Spleen (tissue), 11 donors: ENCODE data around the gene FIS1. TPM values are rescaled to one million over a fixed set of nuclear protein-coding genes. Genes with fewer than 3 reads are reported as not detected.
A peak's percentile ranks its signal among the peaks of the same experiment; 100 is the strongest.

ENCODE experiments used
- DNase-seq: peaks from one replicate; pipeline ENCODE4 v3.0.0-alpha.2; 2020
- H3K27ac ChIP-seq, 8 donors: fragments of 200-600 bp; sonication (generic) in 7 of 8; 1 replicate in 4 of 8; 2 replicates in 4 of 8; pipeline versions ENCODE4 v1.5.0 to v1.8.0; 2016 to 2021; ENCODE audit warnings: inconsistent platforms in 4 of 8, mild to moderate bottlenecking in 4 of 8, moderate library complexity in 1 of 8
- H3K27me3 ChIP-seq, 7 donors: fragments of 200-600 bp; sonication (generic) in 6 of 7; replicated peaks in 1 of 7; 1 replicate in 4 of 7; 2 replicates in 3 of 7; pipeline versions ENCODE4 v1.5.0 to v1.8.0; 2016 to 2021; ENCODE audit warnings: inconsistent platforms in 3 of 7, mild to moderate bottlenecking in 1 of 7
- H3K36me3 ChIP-seq, 6 donors: fragments of 200-600 bp; sonication (generic) in 5 of 6; 1 replicate in 4 of 6; 2 replicates in 2 of 6; pipeline versions ENCODE4 v1.5.0 to v1.8.0; 2016 to 2021; ENCODE audit warnings: inconsistent platforms in 2 of 6
- H3K4me1 ChIP-seq, 6 donors: fragments of 200-600 bp; sonication (generic) in 5 of 6; 1 replicate in 3 of 6; 2 replicates in 3 of 6; pipeline versions ENCODE4 v1.5.0 to v1.8.0; 2016 to 2021; ENCODE audit warnings: inconsistent platforms in 3 of 6
- H3K4me3 ChIP-seq, 8 donors: fragments of 200-600 bp; sonication (generic) in 7 of 8; 1 replicate in 4 of 8; 2 replicates in 4 of 8; pipeline versions ENCODE4 v1.5.0 to v1.8.0; 2016 to 2021; ENCODE audit warnings: inconsistent platforms in 4 of 8, mild to moderate bottlenecking in 4 of 8, moderate library complexity in 2 of 8
- H3K9me3 ChIP-seq, 8 donors: fragments of 200-600 bp; sonication (generic) in 7 of 8; 1 replicate in 4 of 8; 2 replicates in 4 of 8; pipeline versions ENCODE4 v1.5.0 to v1.8.0; 2016 to 2021; ENCODE audit warnings: inconsistent platforms in 4 of 8
- POLR2A ChIP-seq, 3 donors: fragments of 450-650 bp; IDR thresholded peaks; one replicate each; pipeline ENCODE4 v1.5.1; 2017; ENCODE audit warnings: antibody characterized with exemption in 3 of 3, mild to moderate bottlenecking in 1 of 3
- POLR2AphosphoS5 ChIP-seq, 3 donors: sonication (generic); formaldehyde crosslinking; IDR thresholded peaks; one replicate each; pipeline ENCODE4 v1.5.1; 2017; ENCODE audit warnings: antibody characterized with exemption in 3 of 3
- WGBS, 5 donors: extraction: QIAGEN DNeasy Blood & Tissue Kit in 3 of 5; methylation state at CpG; one replicate each; pipeline versions ENCODE4 v1.1.5 to v1.1.7; 2013 to 2018; 5-methylcytosine and 5-hydroxymethylcytosine counted together
- intact Hi-C: fragments of 100-400 bp; cut with DNase I; formaldehyde crosslinking; loops from one replicate; pipeline ENCODE4 v1.15.0; 2023; ENCODE audit warnings: low total_unique reads
- polyA plus RNA-seq, 3 donors: library from polyadenylated mRNA; stranded (reverse); fragments of 200-250 nt; gene quantifications; one replicate each; pipeline ENCODE4 v1.2.1, GENCODE V29; 2013
- total RNA-seq, 7 donors: library from RNA; depleted of rRNA in 3 of 7; stranded (reverse); fragments of >200 nt in 3 of 7; fragmentation: NEBNext Ultra II Directional in 4 of 7; extraction: Animal tissue kit (Norgen Biotek cat#: 25700) in 4 of 7; gene quantifications; one replicate each; pipeline versions ENCODE4 v1.1.0 to v1.2.1, GENCODE V29; 2016 to 2021
- TF ChIP-seq, protein P1 (sequence below), 11 experiments: fragments of 200-600 bp in 7 of 11; fragments of 450-650 bp in 4 of 11; sonication (generic) in 4 of 11; IDR thresholded peaks in 8 of 11; conservative IDR thresholded peaks in 3 of 11; 1 replicate in 7 of 11; 2 replicates in 4 of 11; pipeline versions ENCODE4 v1.4.0 to v1.8.0; 2016 to 2021; ENCODE audit warnings: antibody characterized with exemption in 11 of 11, inconsistent platforms in 4 of 11, mild to moderate bottlenecking in 1 of 11
- donor health status: healthy with polysubstance abuse.
- donor health status: DM: no; HTN: no; CAD: no; lungs with moderate emphysema.
- donor health status: DM: no; HTN: no; CAD: no.
- donor health status: Bipolar disorder and iron deficiency.
- donor health status: healthy.
- donor health status: DM: no; HTN: no; CAD: no.
- donor health status: DM: yes; HTN: yes; CAD: no.

The FIS1 gene
- total and polyA plus RNA-seq, 10 donors = 130 to 250 (median 179) TPM

DNA sequence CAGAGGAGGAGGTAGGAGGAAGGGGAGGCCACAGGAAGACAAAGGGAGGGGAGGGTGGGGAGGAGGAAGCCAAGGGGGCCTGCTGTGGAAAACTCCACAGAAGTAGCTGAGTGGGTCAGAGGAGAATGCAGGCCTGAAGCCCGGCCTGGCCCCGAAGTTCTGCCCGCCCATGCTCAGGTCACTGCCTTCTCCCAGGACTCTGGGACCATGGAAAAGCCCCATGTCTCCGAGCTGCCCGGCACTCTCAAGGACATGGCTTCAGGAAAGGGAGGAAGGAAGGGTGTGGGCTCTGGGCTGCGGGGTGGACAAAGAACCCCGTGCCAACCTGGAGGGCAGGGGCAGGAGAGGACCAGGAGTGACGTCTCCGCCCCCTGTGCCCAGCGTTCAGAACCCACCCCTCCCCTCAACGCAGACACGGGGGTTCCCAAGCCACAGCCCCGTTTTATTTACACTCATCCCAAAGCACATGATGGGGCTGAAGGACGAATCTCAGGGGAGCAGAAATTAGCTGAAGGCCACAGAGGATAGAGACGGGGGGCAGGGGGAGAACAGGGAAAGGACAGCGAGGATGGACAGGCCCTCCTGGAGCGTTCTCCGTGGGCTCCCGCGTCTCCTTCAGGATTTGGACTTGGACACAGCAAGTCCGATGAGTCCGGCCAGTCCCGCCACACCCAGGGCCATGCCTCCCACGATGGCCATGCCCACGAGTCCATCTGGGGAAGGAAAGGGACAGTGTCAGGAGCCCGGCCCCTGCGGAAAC, 5.5 kb downstream of the FIS1 start:
- peak; percentile 81 for DNase-seq
- peaks cover 21 to 95% (median 69%) of the 10 kb centered on the region in 6 donors for H3K4me1 ChIP-seq
- WGBS, 5 donors = 46 to 60% (median 48%) methylated on average over 25 to 27 of the region's 27 CpGs

GRCh38 chr7:101238226-101239182, 6.4 kb downstream of the FIS1 start:
- Histone ChIP-seq H3K4me1 (peaks cover 15 to 87% (median 62%) of the 10 kb centered on the region in 6 donors), H3K4me3 (peak overlapping the region in 3 of 8 donors; percentile 4 to 55 (median 10)), H3K27me3 (no peaks in the 10 kb centered on the region), H3K9me3 (no peaks in the 10 kb centered on the region), H3K36me3 (peaks cover 0 to 85% (median 32%) of the 10 kb centered on the region in 6 donors), H3K27ac (peak overlapping the region; percentile 9 to 99 (median 88))
- TF ChIP-seq, protein P1, sequence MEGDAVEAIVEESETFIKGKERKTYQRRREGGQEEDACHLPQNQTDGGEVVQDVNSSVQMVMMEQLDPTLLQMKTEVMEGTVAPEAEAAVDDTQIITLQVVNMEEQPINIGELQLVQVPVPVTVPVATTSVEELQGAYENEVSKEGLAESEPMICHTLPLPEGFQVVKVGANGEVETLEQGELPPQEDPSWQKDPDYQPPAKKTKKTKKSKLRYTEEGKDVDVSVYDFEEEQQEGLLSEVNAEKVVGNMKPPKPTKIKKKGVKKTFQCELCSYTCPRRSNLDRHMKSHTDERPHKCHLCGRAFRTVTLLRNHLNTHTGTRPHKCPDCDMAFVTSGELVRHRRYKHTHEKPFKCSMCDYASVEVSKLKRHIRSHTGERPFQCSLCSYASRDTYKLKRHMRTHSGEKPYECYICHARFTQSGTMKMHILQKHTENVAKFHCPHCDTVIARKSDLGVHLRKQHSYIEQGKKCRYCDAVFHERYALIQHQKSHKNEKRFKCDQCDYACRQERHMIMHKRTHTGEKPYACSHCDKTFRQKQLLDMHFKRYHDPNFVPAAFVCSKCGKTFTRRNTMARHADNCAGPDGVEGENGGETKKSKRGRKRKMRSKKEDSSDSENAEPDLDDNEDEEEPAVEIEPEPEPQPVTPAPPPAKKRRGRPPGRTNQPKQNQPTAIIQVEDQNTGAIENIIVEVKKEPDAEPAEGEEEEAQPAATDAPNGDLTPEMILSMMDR (IDR thresholded peaks at IDR 0.05 in 8 of 11, conservative IDR thresholded peaks at IDR 0.05 in 3 of 11) = no peak
- TF ChIP-seq POLR2AphosphoS5 (IDR thresholded peaks at IDR 0.05) (no peak), POLR2A (IDR thresholded peaks at IDR 0.05) (no peak)
- intact Hi-C loops = no loop called here
- no peak for DNase-seq
- WGBS, 5 donors = 43 to 61% (median 46%) methylated on average over 18 to 28 of the region's 28 CpGs

More for the DNA sequence above, 5.5 kb downstream of the FIS1 start:
- Histone ChIP-seq H3K36me3 (peaks cover 0 to 80% (median 32%) of the 10 kb centered on the region in 6 donors), H3K9me3 (no peaks in the 10 kb centered on the region), H3K4me3 (peak overlapping the region in 2 of 8 donors; percentile 23 to 43), H3K27me3 (no peaks in the 10 kb centered on the region), H3K27ac (peak overlapping the region; percentile 9 to 99 (median 88))
- intact Hi-C loops = no loop called here
- TF ChIP-seq POLR2AphosphoS5 (IDR thresholded peaks at IDR 0.05) (peak; percentile 69 to 80 (median 75)), POLR2A (IDR thresholded peaks at IDR 0.05) (no peak)

- peaks cover 6 to 84% (median 55%) of the 10 kb centered on the region in 6 donors for H3K4me1 ChIP-seq
- 32 to 40% (median 32%) methylated on average over 16 to 31 of the region's 31 CpGs for WGBS, 5 donors
- TF ChIP-seq POLR2AphosphoS5 (IDR thresholded peaks at IDR 0.05) (peak; percentile 41 to 61 (median 51)), POLR2A (IDR thresholded peaks at IDR 0.05) (no peak)
- peaks cover 0 to 80% (median 32%) of the 10 kb centered on the region in 6 donors for H3K36me3 ChIP-seq
- intact Hi-C loops = no loop called here
- H3K27me3 ChIP-seq = no peaks in the 10 kb centered on the region
- DNase-seq = peak; percentile 67
- peak within 1 kb of the TSS; percentile 9 to 99 (median 88) for H3K27ac ChIP-seq
- H3K9me3 ChIP-seq = no peaks in the 10 kb centered on the region
- H3K4me3 ChIP-seq = peak within 1 kb of the TSS in 5 of 8 donors; percentile 4 to 55 (median 9)
These were observed 7.4 kb downstream of the FIS1 start, which contains the start of gene CLDN15 for GRCh38 chr7:101237206-101238067. Gene CLDN15 (minus strand): TSS chr7:101237802. CDS start chr7:101237581, 221 bp downstream.

DNA sequence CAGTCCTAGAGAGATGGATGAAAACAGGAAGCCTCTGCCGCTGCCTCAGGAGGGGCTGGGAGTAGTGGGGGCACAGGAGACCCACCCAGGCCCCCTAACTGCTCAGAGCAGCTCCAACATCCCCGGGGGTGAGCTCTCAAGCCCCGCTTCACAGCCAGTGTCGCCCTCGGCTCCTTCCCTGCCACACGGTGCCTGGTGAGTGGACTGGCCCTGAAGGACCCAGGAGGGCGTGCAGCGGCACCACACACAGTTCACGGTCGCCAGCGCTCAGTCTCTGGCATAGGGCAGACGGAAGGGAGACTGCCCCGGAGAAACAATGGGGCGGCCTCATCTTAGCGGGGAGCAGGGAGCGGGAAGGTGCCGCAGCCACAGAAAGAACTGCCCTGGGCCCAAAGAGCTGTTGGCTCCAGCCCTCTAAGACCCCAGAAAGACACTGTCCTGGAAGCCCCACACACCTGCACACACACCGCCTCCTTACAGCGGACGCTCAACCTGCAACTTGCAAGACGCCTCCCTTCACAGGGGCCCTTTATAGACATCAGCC, 8.5 kb downstream of the FIS1 start:
- Histone ChIP-seq H3K4me1 (peaks cover 5 to 84% (median 53%) of the 10 kb centered on the region in 6 donors), H3K27ac (peak overlapping the region in 6 of 8 donors; percentile 69 to 99 (median 93)), H3K9me3 (no peaks in the 10 kb centered on the region), H3K36me3 (peaks cover 0 to 86% (median 32%) of the 10 kb centered on the region in 6 donors), H3K27me3 (no peaks in the 10 kb centered on the region), H3K4me3 (peak overlapping the region in 5 of 8 donors; percentile 4 to 55 (median 9))
- TF ChIP-seq, protein P1 (IDR thresholded peaks at IDR 0.05 in 8 of 11, conservative IDR thresholded peaks at IDR 0.05 in 3 of 11) = no peak
- no peak for TF ChIP-seq POLR2A (IDR thresholded peaks at IDR 0.05)
- peak; percentile 15 to 73 (median 62) for TF ChIP-seq POLR2AphosphoS5 (IDR thresholded peaks at IDR 0.05)
- WGBS, 5 donors = 51 to 75% (median 59%) methylated on average over 11 to 21 of the region's 21 CpGs
- DNase-seq = peak; percentile 76
- intact Hi-C loops = no loop called here
